Effector memory CD8-positive, alpha-beta T cell (primary cell): ENCODE measurements around the gene ST3GAL2.

Experiments used
- ATAC-seq: fragments of 150-1000 bp; cut with Tn5 transposase; replicated peaks from 2 replicates; pipeline ENCODE4 v1.10.0; 2021; ENCODE audit warnings: mild to moderate bottlenecking, moderate library complexity
- DNase-seq, 3 experiments: peaks; one replicate each; pipeline ENCODE4 v3.0.0; 2021
- H3K27ac Mint-ChIP-seq, 2 donors: one replicate each; pipeline ENCODE4 v1.8.0; 2022; ENCODE audit warnings: mild to moderate bottlenecking in 2 of 2, mixed read lengths in 2 of 2, moderate library complexity in 2 of 2
- H3K27me3 Mint-ChIP-seq, 2 donors: one replicate each; pipeline ENCODE4 v1.8.0; 2022; ENCODE audit warnings: mixed read lengths in 2 of 2
- H3K36me3 Mint-ChIP-seq: one replicate; pipeline ENCODE4 v1.8.0; 2022; ENCODE audit warnings: mild to moderate bottlenecking, moderate library complexity, mixed read lengths; ENCODE audit not compliant: insufficient read depth
- H3K4me1 Mint-ChIP-seq, 2 donors: one replicate each; pipeline ENCODE4 v1.8.0; 2022; ENCODE audit warnings: low read depth in 2 of 2, mixed read lengths in 2 of 2
- H3K4me3 Mint-ChIP-seq, 2 donors: one replicate each; pipeline ENCODE4 v1.8.0; 2022; ENCODE audit warnings: mild to moderate bottlenecking in 2 of 2, mixed read lengths in 2 of 2, moderate library complexity in 2 of 2
- H3K9me3 Mint-ChIP-seq, 2 donors: one replicate each; pipeline ENCODE4 v1.8.0; 2022; ENCODE audit warnings: mixed read lengths in 2 of 2

ST3GAL2 gene

DNA sequence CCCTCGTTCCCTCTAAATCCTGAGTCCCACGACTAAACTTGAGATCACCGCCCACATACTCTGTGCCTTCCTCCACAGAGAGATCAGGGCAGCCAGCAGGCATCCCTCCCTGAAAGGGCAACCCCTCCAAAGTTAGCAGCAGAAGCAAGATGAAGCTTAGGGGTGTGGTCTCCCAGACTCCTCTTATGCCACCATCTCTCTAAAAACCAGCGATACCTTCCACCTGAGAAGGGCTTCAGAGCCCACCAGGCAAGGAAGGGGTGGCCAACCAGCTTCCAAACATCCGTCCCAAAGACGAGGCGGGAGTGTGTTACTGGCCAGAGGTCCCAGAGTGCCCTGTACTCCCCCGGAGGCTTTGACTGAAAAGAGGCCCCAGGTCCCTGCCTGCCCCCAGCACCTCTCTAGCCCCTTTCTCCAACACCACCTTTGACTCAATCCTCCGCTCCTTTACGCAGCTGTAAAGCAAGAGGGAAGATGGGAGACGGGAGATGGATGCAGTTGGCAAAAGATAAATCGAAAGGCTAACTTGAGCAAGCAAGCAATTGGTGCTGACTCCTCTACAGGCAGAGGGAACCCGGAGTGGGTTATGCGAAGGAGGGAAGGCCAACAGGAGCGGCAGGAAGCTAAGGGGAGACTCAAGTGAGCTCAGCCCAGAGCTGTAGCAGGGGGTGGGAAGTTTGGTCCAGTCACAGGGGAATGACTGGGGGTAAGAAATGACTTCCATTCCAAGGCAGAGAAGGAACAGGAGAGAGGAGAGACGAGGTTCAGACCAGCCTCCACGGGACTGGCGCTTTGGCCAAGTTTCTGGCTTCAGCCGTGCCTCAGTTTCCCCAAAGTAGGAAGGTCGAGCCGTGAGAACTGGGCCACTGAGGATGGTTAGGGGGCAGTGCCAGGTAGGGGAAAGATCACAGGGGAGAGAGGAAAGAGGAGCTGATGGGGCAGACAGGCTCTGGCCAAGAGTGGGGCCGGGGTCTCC is 1.0 kb downstream of the ST3GAL2 start:
- no peak for ATAC-seq
- Mint-ChIP-seq H3K4me3 (peak overlapping the region; percentile 96 to 97), H3K27ac (peak overlapping the region; percentile 89 to 94), H3K4me1 (peaks cover 30 to 32% of the 10 kb centered on the region in 2 donors), H3K9me3 (no peaks in the 10 kb centered on the region), H3K36me3 (no peaks in the 10 kb centered on the region), H3K27me3 (no peaks in the 10 kb centered on the region)
- DNase-seq: peak in 1 of 3 experiments; percentile 19

DNA sequence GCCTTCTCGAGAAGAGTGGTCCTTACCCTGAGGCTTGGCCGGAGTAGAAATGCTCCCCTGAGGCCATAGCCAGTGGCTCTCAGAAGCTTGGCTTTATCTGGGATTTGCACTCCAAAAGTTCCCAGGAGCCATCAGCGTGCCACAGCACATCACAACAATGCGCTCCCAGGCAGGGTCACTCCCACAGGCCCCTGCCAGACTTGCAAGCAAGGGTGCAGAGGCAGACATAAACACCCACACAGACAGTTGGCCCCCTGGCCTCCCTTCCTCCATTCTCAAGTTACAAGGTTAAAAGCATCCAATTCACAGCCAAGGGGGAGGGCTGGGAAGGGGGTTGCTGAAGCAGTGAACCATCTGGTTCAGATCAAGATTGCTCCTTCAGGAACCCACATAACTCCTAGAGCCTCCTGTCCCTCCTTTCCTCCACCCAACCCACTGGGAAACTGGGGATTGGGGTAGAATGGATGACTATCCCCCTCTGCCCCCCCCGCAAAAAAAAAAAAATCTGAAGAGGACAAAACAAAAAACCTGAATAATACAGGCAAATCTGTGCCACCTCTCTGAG is 1.8 kb downstream of the ST3GAL2 start:
- Mint-ChIP-seq H3K4me3 (peak overlapping the region; percentile 96 to 97), H3K9me3 (no peaks in the 10 kb centered on the region), H3K27ac (peak overlapping the region; percentile 60 to 94), H3K36me3 (no peaks in the 10 kb centered on the region), H3K27me3 (no peaks in the 10 kb centered on the region), H3K4me1 (peaks cover 32% of the 10 kb centered on the region in 2 donors)
- ATAC-seq (no peak), DNase-seq (no peak)

DNA sequence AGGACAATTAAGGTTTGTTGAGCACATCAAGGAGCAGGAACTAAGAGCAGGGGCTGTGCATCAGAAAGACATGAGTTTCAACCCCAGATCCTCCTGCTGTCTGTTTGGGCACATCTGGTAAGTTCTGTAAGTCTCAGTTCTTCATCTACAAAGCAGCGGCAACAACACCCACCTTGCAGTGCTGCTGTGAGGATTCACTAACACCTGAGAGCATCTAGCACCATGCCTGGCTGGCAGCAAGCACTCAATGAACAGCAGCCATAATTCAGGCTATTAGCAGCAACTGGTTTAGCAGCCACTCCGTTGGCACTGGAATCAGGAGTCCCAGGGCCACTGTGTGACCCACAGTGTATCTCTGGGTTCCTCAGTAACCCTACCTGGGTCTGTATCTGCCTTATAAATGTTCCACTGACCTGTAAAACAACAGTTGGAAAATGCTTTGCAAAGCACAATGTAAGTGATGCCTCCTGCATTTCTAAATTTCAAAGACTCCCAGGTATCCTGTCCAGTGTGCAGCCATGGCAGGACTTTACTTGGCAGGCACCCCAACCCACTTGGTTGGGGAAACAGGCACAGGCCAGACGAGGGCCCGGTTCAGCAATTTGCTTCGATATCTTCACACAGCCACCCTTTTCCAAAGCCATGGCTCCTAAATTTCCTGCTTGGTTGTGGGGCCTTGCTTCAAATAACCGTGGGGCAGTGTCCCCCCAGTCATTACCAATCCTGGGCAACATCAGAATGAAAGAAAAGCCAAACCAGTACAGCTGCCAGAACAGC is 4.2 kb downstream of the ST3GAL2 start:
- H3K4me1 Mint-ChIP-seq: peaks cover 42 to 43% of the 10 kb centered on the region in 2 donors
- ATAC-seq (no peak), DNase-seq (no peak)
- no peaks in the 10 kb centered on the region for H3K27me3 Mint-ChIP-seq
- peak overlapping the region in 1 of 2 donors; percentile 46 for H3K27ac Mint-ChIP-seq
- H3K4me3 Mint-ChIP-seq: no peak overlapping the region
- no peaks in the 10 kb centered on the region for H3K36me3 Mint-ChIP-seq
- no peaks in the 10 kb centered on the region for H3K9me3 Mint-ChIP-seq

DNA sequence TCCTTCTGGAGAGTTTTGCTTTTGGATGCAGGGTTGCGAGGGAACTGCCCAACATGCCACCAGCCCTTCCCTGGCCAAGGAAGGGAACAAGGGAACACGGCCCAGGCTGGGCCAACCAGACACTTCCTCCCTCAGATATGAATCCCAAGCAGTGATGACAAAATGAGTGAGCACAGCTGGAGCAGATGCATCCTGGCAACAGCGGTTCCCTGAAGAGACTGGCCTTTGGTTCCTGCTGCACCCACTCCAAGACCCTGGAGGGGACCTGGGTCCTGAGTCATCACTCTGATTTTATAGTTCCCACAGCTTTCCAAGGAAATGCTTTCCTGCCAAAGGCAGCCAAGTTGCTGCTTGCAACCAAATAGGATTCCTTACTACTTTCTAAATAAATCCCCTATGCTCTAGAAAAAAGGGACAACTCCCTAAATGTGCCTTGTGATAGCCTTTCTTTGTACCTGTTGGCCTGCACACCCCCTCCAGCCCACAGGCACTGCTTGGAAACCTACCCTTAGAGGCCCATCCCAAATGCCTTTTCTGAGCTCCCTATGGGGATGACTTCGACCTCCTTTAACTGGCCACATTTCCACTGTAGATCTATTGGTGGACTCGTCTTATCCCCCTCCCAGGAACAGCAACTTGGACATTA is 5.3 kb downstream of the ST3GAL2 start:
- Mint-ChIP-seq H3K9me3 (no peaks in the 10 kb centered on the region), H3K36me3 (no peaks in the 10 kb centered on the region), H3K4me3 (no peak overlapping the region), H3K4me1 (peaks cover 43 to 45% of the 10 kb centered on the region in 2 donors), H3K27me3 (no peaks in the 10 kb centered on the region), H3K27ac (peak overlapping the region in 1 of 2 donors; percentile 46)
- DNase-seq: no peak
- no peak for ATAC-seq

DNA sequence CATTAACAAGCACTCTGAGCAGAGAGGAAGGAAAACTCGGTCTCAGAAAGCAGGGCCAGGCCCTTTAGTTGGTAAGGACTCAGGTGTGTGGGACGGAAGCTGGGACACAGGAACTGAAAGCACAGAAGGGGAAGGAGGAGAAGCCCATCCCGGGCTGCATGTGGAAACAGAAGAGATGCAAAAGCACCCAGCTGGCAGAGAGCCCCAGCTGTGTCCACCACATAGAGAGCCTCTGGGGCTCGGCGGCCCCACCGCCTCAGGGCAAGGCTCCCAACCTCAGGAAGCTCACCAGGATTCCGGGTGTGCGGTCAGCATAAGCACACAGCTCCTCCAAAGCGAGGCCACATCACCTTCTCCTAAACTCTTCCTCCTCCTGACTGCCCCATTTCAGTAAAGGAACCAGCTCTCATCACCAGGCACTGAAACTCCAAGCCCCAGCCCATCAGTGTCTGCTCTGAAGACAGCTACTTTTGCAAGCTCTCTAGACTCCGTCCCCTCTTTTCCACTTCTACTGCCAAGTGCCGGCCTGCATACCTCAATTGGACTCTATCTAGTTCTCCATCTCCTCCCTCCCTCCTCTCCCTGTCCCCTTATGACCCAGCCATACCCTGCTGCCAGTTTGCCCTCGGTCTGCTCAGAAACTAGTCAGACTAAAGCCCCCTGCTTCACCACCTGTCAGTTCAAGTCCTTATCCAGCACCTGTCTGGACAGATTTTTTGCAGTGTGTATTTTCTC is 6.0 kb downstream of the ST3GAL2 start:
- H3K4me1 Mint-ChIP-seq: peaks cover 43% of the 10 kb centered on the region in 2 donors
- H3K9me3 Mint-ChIP-seq: no peaks in the 10 kb centered on the region
- no peaks in the 10 kb centered on the region for H3K36me3 Mint-ChIP-seq
- H3K4me3 Mint-ChIP-seq: no peak overlapping the region
- no peaks in the 10 kb centered on the region for H3K27me3 Mint-ChIP-seq
- DNase-seq (no peak), ATAC-seq (no peak)
- H3K27ac Mint-ChIP-seq: peak overlapping the region; percentile 11 to 33

DNA sequence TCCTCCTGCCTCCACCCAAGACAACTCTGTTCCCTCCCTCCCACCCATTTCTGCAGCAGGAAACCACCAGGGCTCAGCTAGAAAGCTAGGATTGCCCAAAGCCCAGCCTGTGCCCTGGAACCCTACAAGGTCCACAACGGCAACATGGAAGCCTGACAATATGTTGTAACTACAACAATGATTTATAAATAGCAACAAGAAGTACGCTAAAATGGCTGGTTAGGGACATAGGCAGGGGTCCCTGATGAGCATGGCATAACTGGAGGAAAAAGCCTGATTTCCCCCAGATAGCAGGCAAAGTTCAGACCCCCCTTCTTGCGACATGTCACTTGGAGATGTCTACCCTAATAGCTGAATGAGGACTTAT is 6.6 kb downstream of the ST3GAL2 start:
- no peaks in the 10 kb centered on the region for H3K27me3 Mint-ChIP-seq
- no peak overlapping the region for H3K4me3 Mint-ChIP-seq
- H3K36me3 Mint-ChIP-seq: no peaks in the 10 kb centered on the region
- H3K4me1 Mint-ChIP-seq: peaks cover 41 to 42% of the 10 kb centered on the region in 2 donors
- peak overlapping the region in 1 of 2 donors; percentile 33 for H3K27ac Mint-ChIP-seq
- DNase-seq (no peak), ATAC-seq (no peak)
- H3K9me3 Mint-ChIP-seq: no peaks in the 10 kb centered on the region

DNA sequence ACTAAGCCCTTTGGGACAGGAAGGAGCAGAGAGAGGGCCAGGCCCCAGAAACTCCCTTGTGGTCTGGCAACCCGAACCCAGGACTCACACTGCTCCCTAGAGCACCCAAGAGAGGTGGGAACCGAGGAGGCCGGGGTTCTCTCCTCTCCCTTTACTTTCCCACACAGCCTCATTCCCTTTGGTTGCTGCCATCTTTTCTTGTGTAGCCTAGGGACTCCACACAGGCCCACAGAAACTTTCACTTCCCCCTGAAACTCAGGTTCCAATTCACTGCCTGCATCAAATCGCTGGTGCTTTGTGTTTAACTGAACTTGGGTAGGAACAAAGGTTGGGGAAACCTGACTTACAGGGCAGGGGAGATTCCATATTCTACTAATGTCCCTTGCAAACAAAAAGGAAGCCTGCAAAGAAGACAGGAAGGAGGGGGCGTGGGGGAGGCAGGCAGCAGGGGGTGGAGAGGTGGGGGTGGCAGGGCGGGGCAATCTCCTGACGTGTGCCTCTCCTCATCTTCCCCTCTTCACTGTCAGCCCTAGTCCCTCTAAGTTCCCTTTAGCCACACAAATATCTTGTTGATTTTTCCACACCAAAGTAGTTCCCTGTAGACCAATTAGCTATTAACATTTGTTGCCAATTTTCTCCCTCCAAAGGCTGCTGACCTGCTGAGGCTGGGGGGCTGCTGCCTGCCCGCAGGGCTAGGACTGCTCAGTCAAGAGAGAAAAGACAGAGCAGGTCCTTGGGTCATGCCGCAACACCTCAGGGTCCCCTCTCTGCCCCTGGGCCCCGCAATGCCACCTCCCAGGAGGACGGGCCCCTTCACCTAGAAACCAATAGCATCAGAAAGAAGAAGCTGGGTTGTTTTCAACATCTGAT is 8.0 kb downstream of the ST3GAL2 start:
- ATAC-seq (peak; percentile 82), DNase-seq (peak; percentile 22 to 33 (median 27))
- H3K4me1 Mint-ChIP-seq: peaks cover 32 to 36% of the 10 kb centered on the region in 2 donors
- H3K36me3 Mint-ChIP-seq: no peaks in the 10 kb centered on the region
- H3K4me3 Mint-ChIP-seq: peak overlapping the region; percentile 38 to 50
- H3K9me3 Mint-ChIP-seq: no peaks in the 10 kb centered on the region
- no peaks in the 10 kb centered on the region for H3K27me3 Mint-ChIP-seq
- H3K27ac Mint-ChIP-seq: peak overlapping the region; percentile 77 to 79

DNA sequence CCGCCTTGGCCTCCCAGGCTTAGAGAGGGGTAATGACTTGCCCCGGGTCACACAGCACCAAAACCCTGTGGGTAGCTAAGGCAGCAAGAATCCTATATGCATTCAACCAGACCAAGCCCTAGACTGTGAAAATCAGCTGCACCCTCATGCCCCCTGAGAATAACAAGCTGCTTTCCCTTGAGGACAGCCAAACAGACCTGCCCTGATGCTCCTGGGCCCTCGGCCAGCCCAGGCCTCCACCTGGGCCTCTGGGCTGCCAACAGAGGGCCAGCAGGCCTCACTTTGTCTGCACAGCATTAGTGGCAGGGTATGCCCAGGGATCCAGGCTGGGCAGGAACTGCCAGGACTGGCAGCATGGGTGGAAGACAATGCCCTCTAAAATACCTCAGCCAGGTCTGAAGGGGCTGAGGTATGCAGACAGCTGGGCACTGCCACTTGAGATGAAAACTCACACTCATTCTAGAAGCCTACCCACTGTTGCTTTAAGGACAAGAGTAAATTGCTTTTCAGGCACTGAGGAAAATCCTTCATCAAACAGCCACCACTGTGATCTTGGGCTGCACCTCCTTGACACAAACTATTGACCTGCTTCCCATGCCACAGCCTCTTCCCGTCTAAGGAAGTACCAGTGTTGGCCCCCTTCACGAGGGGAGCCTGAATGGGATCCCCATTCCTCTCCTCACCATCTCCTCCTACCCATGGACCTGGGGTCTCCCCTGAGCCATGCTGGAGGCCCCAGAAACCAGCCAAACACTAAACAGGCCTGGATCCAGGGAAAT is 8.8 kb downstream of the ST3GAL2 start:
- DNase-seq: no peak
- peaks cover 34 to 36% of the 10 kb centered on the region in 2 donors for H3K4me1 Mint-ChIP-seq

DNA sequence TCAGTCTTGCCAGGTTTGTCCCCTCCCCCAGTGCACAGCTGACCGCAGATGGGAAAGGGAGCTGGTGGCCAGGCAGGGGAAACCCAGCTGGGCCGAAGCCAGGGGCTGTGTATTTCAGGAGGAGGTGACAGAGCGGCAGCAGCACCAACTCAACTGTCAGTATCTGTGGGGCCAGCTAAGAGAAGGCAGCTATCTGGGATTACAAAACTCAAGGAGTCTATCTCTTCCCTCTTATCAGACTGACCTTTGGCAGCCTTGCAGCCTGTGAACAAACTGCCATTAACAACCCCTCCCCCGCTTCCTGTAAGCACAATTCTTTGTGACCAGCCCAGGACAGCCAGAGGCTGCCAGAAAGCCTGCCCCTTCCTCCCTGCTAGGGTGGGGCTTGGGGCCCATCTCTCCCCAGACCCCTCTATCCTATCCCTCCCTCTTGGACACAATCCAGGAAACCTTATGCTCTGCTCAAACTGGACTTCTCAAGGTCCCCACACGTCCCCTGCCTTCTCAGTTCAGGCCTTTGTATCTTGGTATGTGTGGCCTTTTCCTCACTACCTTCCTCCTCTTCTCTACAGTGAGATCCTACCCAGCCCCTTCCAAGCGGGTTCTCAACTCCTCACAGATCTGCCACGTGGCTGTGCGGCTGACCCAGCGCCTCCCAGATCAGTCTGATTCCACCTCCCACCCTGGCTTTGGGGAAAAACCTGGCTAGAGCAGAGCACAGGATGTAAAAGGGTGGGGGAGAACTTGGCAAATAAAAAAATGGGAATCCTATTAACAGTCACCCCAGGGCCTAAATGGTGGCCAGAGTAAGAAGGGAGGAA is 10.5 kb downstream of the ST3GAL2 start:
- H3K36me3 Mint-ChIP-seq: no peaks in the 10 kb centered on the region
- H3K27me3 Mint-ChIP-seq: no peaks in the 10 kb centered on the region
- no peak for DNase-seq
- no peaks in the 10 kb centered on the region for H3K9me3 Mint-ChIP-seq
- peaks cover 31% of the 10 kb centered on the region in 2 donors for H3K4me1 Mint-ChIP-seq
- peak overlapping the region; percentile 34 to 53 for H3K4me3 Mint-ChIP-seq
- H3K27ac Mint-ChIP-seq: peak overlapping the region; percentile 32 to 84
- ATAC-seq: peak; percentile 16

More for the DNA sequence above, 8.8 kb downstream of the ST3GAL2 start:
- Mint-ChIP-seq H3K36me3 (no peaks in the 10 kb centered on the region), H3K27ac (peak overlapping the region; percentile 77 to 79), H3K9me3 (no peaks in the 10 kb centered on the region), H3K27me3 (no peaks in the 10 kb centered on the region), H3K4me3 (peak overlapping the region; percentile 38 to 50)
- ATAC-seq: no peak

DNA sequence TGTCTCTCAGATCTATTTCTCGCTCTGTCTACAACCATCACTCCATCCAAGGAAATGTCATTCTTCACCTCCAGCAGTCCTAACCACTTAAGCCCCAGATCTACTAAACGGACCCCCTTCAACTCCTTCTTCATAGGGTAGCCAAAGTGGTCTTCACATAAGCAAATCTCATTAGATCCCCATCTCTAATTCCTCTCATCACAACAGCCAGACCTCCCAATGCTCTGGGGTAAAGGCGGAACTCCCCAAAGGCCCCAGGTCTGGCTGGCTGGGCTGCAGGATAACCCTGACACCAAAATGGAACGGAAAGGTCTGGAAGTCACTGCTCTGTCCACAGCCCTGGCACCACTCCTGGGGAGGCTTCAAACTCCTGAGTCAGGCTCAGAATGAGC is 11.1 kb downstream of the ST3GAL2 start:
- Mint-ChIP-seq H3K4me1 (peaks cover 28 to 33% of the 10 kb centered on the region in 2 donors), H3K27ac (peak overlapping the region in 1 of 2 donors; percentile 84), H3K4me3 (peak overlapping the region in 1 of 2 donors; percentile 15), H3K36me3 (no peaks in the 10 kb centered on the region), H3K27me3 (no peaks in the 10 kb centered on the region), H3K9me3 (no peaks in the 10 kb centered on the region)
- DNase-seq (no peak), ATAC-seq (no peak)

DNA sequence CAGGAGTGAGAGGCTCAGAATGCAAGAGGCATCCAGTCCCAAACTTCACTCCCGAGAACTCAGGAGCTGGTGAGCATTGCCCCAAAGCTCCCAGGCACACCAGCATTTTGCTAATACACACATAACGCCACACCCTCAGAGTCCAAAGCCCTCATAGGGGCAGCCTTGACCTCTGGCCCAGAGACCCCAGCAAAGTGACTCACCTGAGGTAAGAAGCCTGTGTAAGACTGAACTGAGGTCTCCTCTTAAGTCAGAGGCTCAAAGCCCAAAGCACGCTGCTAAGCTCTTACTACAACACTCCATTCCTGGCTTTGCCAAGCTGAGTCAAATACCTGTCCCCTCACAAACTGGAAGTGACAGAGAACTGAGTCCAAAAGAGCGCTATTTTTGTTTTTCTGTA is 16.4 kb downstream of the ST3GAL2 start:
- Mint-ChIP-seq H3K27ac (peak overlapping the region in 1 of 2 donors; percentile 57), H3K4me1 (peaks cover 22 to 43% of the 10 kb centered on the region in 2 donors), H3K4me3 (no peak overlapping the region), H3K36me3 (no peaks in the 10 kb centered on the region), H3K27me3 (no peaks in the 10 kb centered on the region), H3K9me3 (no peaks in the 10 kb centered on the region)
- ATAC-seq: no peak
- no peak for DNase-seq
